Caco-2 (cell line): ENCODE data around the gene EGFL7. TPM values are rescaled to one million over a fixed set of nuclear protein-coding genes. Genes with fewer than 3 reads are reported as not detected.
A peak's percentile ranks its signal among the peaks of the same experiment; 100 is the strongest.

Source experiments
- BruUV-seq: library from RNA; stranded (reverse); fragments of 400-500 nt; replicated peaks from 2 replicates; lab custom pipeline; 2021; lab: Mats Ljungman, UMichigan
- CTCF ChIA-PET: fragments of 300-600 bp; sonication (Branson Sonifier 250); formaldehyde crosslinking; loops from one replicate; lab custom pipeline; 2022; ENCODE audit warnings: antibody characterized with exemption; lab: Charles Lee
- POLR2A ChIA-PET: fragments of 300-600 bp; sonication (Branson Sonifier 250); formaldehyde crosslinking; loops from one replicate; lab custom pipeline; 2022; ENCODE audit warnings: antibody characterized with exemption; lab: Charles Lee
- DNase-seq, 2 experiments: peaks; one replicate each; pipeline versions ENCODE4 v3.0.0 to v3.0.0-alpha.2; 2020 to 2022
- H3K27me3 ChIP-seq: replicated peaks from 2 replicates; pipeline ENCODE4 v1.6.0; 2011; ENCODE audit warnings: low read length; ENCODE audit not compliant: control insufficient read depth, insufficient read depth
- H3K36me3 ChIP-seq: 2 replicates; pipeline ENCODE4 v1.5.1; 2011; ENCODE audit warnings: low read length; ENCODE audit not compliant: control insufficient read depth, insufficient read depth
- H3K4me1 ChIP-seq: fragments of 250-450 bp; sonication (Bioruptor Pico); 2 replicates; pipeline ENCODE4 v1.5.1; 2020; ENCODE audit warnings: mild to moderate bottlenecking
- H3K4me3 ChIP-seq: 2 replicates; pipeline ENCODE4 v1.5.1; 2011; ENCODE audit warnings: low read depth, mild to moderate bottlenecking, control low read depth, low read length
- H3K9me3 ChIP-seq: fragments of 250-450 bp; sonication (Bioruptor Pico); 2 replicates; pipeline ENCODE4 v1.5.1; 2020; ENCODE audit warnings: mild to moderate bottlenecking, moderate library complexity
- H3K27ac Mint-ChIP-seq: one replicate; pipeline ENCODE4 v1.8.0; 2022; ENCODE audit warnings: mixed read lengths; ENCODE audit not compliant: unreplicated experiment
- H3K27me3 Mint-ChIP-seq: one replicate; pipeline ENCODE4 v1.8.0; 2022; ENCODE audit warnings: mixed read lengths; ENCODE audit not compliant: insufficient read depth, unreplicated experiment
- H3K36me3 Mint-ChIP-seq: one replicate; pipeline ENCODE4 v1.8.0; 2022; ENCODE audit warnings: mild to moderate bottlenecking, mixed read lengths; ENCODE audit not compliant: insufficient read depth, unreplicated experiment
- H3K4me1 Mint-ChIP-seq: one replicate; pipeline ENCODE4 v1.8.0; 2022; ENCODE audit warnings: low read depth, mixed read lengths; ENCODE audit not compliant: unreplicated experiment
- H3K4me3 Mint-ChIP-seq: one replicate; pipeline ENCODE4 v1.8.0; 2022; ENCODE audit warnings: mild to moderate bottlenecking, moderate library complexity, mixed read lengths; ENCODE audit not compliant: unreplicated experiment
- H3K9me3 Mint-ChIP-seq: one replicate; pipeline ENCODE4 v1.8.0; 2022; ENCODE audit warnings: mixed read lengths; ENCODE audit not compliant: unreplicated experiment
- intact Hi-C: fragments of 100-400 bp; cut with micrococcal nuclease; formaldehyde crosslinking; loops from one replicate; pipeline ENCODE4 v1.10.0; 2022; ENCODE audit not compliant: unreplicated experiment
- total RNA-seq: library from RNA; stranded (reverse); gene quantifications from 2 replicates; pipeline ENCODE4 v1.2.3, GENCODE V29; 2022
- TF ChIP-seq, protein P1 (sequence below), 2 experiments: fragments of 200-600 bp in 1 of 2; IDR thresholded peaks; 1 replicate in 1 of 2; 2 replicates in 1 of 2; pipeline versions ENCODE4 v1.5.1 to v1.8.0; 2011 to 2022; ENCODE audit warnings: antibody characterized with exemption in 1 of 2, control low read depth in 1 of 2, inconsistent platforms in 1 of 2, low read depth in 1 of 2, low read length in 1 of 2, mild to moderate bottlenecking in 1 of 2, moderate library complexity in 1 of 2; ENCODE audit not compliant: insufficient read depth in 1 of 2, severe bottlenecking in 1 of 2, unreplicated experiment in 1 of 2

EGFL7 gene
- total RNA-seq, 1 experiment from 2014 or later: 30.2 TPM

DNA sequence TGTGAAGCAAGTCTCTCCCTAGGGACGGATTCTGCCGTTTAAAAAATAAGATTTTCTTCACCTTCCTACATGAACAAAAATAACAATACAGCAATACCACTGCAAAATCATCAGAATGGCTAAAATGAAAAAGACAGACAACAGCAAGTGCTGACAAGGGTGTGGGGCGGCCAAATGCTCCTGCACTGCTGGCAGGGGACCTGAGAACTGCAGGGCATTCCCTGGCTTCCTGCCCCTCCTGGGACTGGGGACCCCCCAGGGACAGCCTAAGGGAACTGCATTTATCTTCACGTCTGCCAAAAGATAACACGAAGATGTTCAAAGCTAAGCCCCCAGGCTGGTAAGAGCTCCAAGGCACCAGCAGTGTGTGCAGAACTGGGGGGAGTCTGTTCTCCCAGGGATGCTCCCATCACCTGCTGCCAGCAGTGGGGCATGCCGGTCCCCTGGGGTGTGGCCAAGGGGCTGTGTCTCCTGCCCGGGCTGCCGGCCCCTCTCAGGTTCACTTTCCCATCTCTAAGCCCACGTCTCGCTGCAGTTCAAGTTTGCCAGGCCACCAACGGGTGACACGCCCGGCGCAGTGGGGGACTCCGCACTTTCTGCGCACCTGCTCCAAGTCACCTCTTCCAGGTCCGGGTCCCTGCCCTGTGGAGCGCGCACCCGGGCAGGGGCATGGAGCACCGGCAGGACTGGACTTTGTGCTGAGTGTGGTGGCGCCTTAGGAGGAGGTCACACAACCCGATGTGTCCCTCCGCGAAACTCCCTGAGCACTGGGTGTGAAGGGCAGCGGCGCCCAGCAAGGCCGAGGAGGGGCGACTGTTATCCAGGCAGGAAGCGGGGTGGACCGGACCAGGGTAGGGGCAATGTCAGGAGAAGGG lies 4.5 kb upstream of the EGFL7 start:
- BruUV-seq: no TSS peak
- Mint-ChIP-seq H3K9me3 (no peaks in the 10 kb centered on the region), H3K36me3 (no peaks in the 10 kb centered on the region), H3K27ac (no peak overlapping the region), H3K4me1 (no peaks in the 10 kb centered on the region), H3K27me3 (peaks cover 3% of the 10 kb centered on the region), H3K4me3 (no peak overlapping the region)
- Histone ChIP-seq H3K4me1 (no peaks in the 10 kb centered on the region), H3K9me3 (no peaks in the 10 kb centered on the region), H3K36me3 (no peaks in the 10 kb centered on the region), H3K27me3 (no peaks in the 10 kb centered on the region), H3K4me3 (no peak overlapping the region)
- CTCF ChIA-PET: no interaction called here
- TF ChIP-seq, protein P1, sequence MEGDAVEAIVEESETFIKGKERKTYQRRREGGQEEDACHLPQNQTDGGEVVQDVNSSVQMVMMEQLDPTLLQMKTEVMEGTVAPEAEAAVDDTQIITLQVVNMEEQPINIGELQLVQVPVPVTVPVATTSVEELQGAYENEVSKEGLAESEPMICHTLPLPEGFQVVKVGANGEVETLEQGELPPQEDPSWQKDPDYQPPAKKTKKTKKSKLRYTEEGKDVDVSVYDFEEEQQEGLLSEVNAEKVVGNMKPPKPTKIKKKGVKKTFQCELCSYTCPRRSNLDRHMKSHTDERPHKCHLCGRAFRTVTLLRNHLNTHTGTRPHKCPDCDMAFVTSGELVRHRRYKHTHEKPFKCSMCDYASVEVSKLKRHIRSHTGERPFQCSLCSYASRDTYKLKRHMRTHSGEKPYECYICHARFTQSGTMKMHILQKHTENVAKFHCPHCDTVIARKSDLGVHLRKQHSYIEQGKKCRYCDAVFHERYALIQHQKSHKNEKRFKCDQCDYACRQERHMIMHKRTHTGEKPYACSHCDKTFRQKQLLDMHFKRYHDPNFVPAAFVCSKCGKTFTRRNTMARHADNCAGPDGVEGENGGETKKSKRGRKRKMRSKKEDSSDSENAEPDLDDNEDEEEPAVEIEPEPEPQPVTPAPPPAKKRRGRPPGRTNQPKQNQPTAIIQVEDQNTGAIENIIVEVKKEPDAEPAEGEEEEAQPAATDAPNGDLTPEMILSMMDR (IDR thresholded peaks at IDR 0.05; ENCODE audit: insufficient read depth in 1 of 2, low read depth in 1 of 2, low read length in 1 of 2, severe bottlenecking in 1 of 2, unreplicated experiment in 1 of 2): no peak
- intact Hi-C loops: no loop called here
- POLR2A ChIA-PET: no interaction called here
- DNase-seq: peak in 1 of 2 experiments; percentile 38

DNA sequence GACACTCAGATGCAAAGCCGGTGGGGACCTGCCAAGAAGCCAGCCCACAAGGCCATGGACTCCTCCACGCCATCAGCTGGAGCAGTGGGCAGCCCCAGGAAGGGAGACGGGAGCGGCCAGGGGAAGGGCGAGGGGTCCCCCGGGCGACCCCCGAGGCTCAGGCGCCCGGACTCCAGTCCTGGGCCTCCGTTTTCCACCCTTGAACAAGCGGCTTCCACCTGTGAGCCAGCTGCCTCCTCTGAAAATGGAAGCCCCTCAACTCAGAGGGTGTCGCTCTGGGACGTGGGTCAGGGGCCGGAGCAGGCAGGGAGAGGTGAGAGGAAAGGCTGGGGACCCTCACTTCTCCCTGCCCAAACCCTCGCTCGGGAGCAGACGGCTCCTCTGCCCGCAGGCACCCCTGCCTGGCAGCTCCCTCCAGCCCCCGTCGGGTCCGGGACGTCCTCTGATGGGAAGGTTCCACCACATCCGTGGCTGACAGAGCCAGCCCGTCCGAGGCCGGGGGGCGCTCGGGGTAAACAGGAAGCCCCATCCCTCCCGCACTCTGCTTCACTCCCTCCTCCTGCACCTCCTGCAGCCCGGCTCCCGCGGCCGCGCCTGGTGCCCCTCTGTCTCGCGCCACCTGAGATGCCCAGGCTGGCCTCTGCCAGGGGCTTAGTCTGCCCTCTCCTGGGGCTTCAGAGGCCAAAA lies 3.7 kb upstream of the EGFL7 start:
- H3K4me1 ChIP-seq: no peaks in the 10 kb centered on the region
- no peak overlapping the region for H3K4me3 ChIP-seq
- Mint-ChIP-seq H3K9me3 (no peaks in the 10 kb centered on the region), H3K36me3 (no peaks in the 10 kb centered on the region), H3K27ac (no peak overlapping the region), H3K4me1 (no peaks in the 10 kb centered on the region), H3K4me3 (no peak overlapping the region), H3K27me3 (peaks cover 3% of the 10 kb centered on the region)
- peak in 1 of 2 experiments; percentile 31 for DNase-seq
- H3K9me3 ChIP-seq: no peaks in the 10 kb centered on the region
- CTCF ChIA-PET: no interaction called here
- intact Hi-C loops: no loop called here
- POLR2A ChIA-PET: no interaction called here
- no TSS peak for BruUV-seq
- H3K36me3 ChIP-seq: no peaks in the 10 kb centered on the region
- TF ChIP-seq, protein P1 (IDR thresholded peaks at IDR 0.05; ENCODE audit: insufficient read depth in 1 of 2, low read depth in 1 of 2, low read length in 1 of 2, severe bottlenecking in 1 of 2, unreplicated experiment in 1 of 2): no peak
- H3K27me3 ChIP-seq: no peaks in the 10 kb centered on the region

DNA sequence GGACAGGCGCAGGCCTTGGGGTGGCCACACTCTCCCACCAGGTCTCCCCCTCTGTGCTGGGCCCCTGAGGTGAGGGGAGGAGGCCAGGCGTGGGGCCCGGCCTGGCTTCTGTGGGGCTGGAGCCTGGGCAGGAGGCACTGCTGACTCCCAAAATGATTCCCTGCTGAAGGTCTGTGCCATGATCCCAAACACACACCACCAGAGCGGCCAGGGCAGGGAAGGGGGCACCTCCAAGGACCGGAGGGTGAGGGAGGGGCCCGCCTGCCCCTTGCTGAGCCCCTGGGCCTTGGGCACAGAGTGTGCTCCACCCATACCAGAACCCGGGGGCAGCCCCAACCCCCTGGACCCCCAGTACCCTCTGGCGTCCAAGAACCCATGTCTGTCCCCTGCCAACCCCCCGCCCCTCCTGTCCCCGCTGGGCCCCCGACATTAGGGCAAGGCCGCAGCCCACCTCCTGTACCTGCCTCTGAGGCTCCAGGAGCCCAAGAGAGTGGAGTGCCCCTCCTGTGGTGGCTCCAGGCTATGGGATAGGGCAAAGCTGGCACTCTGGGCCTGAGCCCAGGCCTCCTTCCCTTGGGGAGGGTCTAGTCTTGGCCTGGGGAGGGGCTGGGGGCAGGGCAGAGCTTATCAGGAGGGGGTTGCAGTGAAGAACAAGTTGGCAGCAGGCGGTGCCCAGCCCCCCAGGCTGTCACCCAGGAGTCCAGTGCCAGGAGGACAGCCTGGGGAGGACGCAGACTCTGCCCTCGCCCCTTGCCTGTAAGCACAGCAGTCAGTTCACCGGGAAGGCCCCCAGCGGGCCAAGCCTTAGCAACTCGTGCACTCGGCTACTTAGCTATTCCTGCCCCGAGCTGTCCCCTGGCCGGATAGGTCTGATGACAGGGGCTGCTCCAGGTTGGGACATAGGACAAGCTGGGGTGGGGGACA lies 2.6 kb upstream of the EGFL7 start:
- no peaks in the 10 kb centered on the region for H3K9me3 Mint-ChIP-seq
- peaks cover 3% of the 10 kb centered on the region for H3K27me3 Mint-ChIP-seq
- no peak overlapping the region for H3K4me3 Mint-ChIP-seq
- H3K36me3 Mint-ChIP-seq: no peaks in the 10 kb centered on the region
- TF ChIP-seq, protein P1 (IDR thresholded peaks at IDR 0.05; ENCODE audit: insufficient read depth in 1 of 2, low read depth in 1 of 2, low read length in 1 of 2, severe bottlenecking in 1 of 2, unreplicated experiment in 1 of 2): no peak
- H3K4me1 ChIP-seq: 0 out of 2 replicates have a peak, but pooled peaks cover 1% of the 10 kb centered on the region
- intact Hi-C loops: no loop called here
- peak in 1 of 2 experiments; percentile 38 for DNase-seq
- no peak overlapping the region for H3K4me3 ChIP-seq
- no TSS peak for BruUV-seq
- H3K27me3 ChIP-seq: no peaks in the 10 kb centered on the region
- ChIA-PET CTCF (no interaction called here), POLR2A (no interaction called here)
- no peaks in the 10 kb centered on the region for H3K9me3 ChIP-seq
- H3K36me3 ChIP-seq: no peaks in the 10 kb centered on the region
- no peak overlapping the region for H3K27ac Mint-ChIP-seq
- H3K4me1 Mint-ChIP-seq: no peaks in the 10 kb centered on the region
